Parathyroid adenoma (tissue), 2 donors: ENCODE data around the gene TKFC.

ENCODE experiments used
- H2AFZ ChIP-seq: fragments of 300-600 bp; sonication (generic); one replicate; pipeline ENCODE4 v1.7.0; 2017; ENCODE audit warnings: antibody characterized with exemption, mild to moderate bottlenecking
- H3K27ac ChIP-seq: fragments of 300-600 bp; sonication (generic); one replicate; pipeline ENCODE4 v1.7.0; 2017
- H3K27me3 ChIP-seq: fragments of 300-600 bp; sonication (generic); one replicate; pipeline ENCODE4 v1.7.0; 2017; ENCODE audit warnings: low read length; ENCODE audit not compliant: control insufficient read depth, insufficient read depth
- H3K36me3 ChIP-seq: fragments of 300-600 bp; sonication (generic); one replicate; pipeline ENCODE4 v1.7.0; 2017; ENCODE audit warnings: low read length; ENCODE audit not compliant: control insufficient read depth, insufficient read depth
- H3K4me1 ChIP-seq: fragments of 300-600 bp; sonication (generic); one replicate; pipeline ENCODE4 v1.7.0; 2017; ENCODE audit warnings: control low read depth
- H3K4me2 ChIP-seq: fragments of 300-600 bp; sonication (generic); one replicate; pipeline ENCODE4 v1.7.0; 2017; ENCODE audit warnings: low read length
- H3K4me3 ChIP-seq: fragments of 300-600 bp; sonication (generic); one replicate; pipeline ENCODE4 v1.7.0; 2017; ENCODE audit warnings: low read depth, low read length
- H3K79me2 ChIP-seq: fragments of 300-600 bp; sonication (generic); one replicate; pipeline ENCODE4 v1.7.0; 2017; ENCODE audit warnings: control low read depth
- H3K9ac ChIP-seq: fragments of 300-600 bp; sonication (generic); one replicate; pipeline ENCODE4 v1.7.0; 2017; ENCODE audit warnings: mild to moderate bottlenecking
- H3K9me3 ChIP-seq: fragments of 300-600 bp; sonication (generic); one replicate; pipeline ENCODE4 v1.7.0; 2017; ENCODE audit warnings: low read length; ENCODE audit not compliant: control insufficient read depth
- TF ChIP-seq, protein P1 (sequence below): fragments of 300-600 bp; sonication (generic); IDR thresholded peaks from one replicate; pipeline ENCODE4 v1.7.0; 2017; ENCODE audit warnings: antibody characterized with exemption, mild to moderate bottlenecking
- donor health status: primary hyperparathyroidism.

Gene TKFC

DNA sequence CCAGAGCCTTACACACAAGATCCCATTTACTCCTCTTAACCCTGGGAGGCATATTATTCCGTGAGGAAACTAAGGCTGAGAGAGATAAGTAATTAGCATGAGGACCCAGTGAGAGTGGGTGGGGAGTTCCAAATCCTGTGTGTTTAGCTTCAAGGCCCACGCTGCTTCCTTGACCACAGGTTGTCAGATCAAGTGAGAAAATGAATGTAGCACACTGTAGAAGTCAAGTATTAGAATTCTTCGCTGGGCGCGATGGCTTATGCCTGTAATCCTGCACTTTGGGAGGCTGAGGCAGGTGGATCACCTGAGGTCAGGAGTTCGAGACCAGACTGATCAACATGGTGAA, 24.8 kb downstream of the TKFC start:
- H3K4me3 ChIP-seq = no peak overlapping the region

DNA sequence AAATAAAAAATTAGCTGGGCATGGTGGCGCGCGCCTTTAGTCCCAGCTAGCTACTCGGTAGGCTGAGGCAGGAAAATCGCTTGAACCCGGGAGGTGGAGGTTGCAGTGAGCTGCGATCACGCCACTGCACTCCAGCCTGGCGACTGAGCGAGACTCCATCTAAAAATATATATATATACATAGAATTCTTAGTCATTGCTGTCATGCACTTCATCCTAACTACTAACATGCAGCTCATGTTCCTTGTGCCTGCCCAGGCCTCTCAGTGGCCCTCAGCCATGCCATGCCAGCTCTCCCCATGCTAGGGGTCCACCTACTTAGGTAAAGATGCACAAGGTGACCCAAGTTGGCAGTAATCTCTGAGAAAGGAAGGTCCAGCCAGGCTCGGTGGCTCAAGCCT, 25.5 kb downstream of the TKFC start:
- H3K36me3 ChIP-seq = no peaks in the 10 kb centered on the region
- no peaks in the 10 kb centered on the region for H3K9me3 ChIP-seq
- no peak overlapping the region for H3K4me2 ChIP-seq
- H3K9ac ChIP-seq = no peak overlapping the region
- no peaks in the 10 kb centered on the region for H3K27me3 ChIP-seq
- H3K79me2 ChIP-seq = no peaks in the 10 kb centered on the region
- TF ChIP-seq, protein P1, sequence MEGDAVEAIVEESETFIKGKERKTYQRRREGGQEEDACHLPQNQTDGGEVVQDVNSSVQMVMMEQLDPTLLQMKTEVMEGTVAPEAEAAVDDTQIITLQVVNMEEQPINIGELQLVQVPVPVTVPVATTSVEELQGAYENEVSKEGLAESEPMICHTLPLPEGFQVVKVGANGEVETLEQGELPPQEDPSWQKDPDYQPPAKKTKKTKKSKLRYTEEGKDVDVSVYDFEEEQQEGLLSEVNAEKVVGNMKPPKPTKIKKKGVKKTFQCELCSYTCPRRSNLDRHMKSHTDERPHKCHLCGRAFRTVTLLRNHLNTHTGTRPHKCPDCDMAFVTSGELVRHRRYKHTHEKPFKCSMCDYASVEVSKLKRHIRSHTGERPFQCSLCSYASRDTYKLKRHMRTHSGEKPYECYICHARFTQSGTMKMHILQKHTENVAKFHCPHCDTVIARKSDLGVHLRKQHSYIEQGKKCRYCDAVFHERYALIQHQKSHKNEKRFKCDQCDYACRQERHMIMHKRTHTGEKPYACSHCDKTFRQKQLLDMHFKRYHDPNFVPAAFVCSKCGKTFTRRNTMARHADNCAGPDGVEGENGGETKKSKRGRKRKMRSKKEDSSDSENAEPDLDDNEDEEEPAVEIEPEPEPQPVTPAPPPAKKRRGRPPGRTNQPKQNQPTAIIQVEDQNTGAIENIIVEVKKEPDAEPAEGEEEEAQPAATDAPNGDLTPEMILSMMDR = no peak
- H3K4me3 ChIP-seq = no peak overlapping the region
- no peak overlapping the region for H3K27ac ChIP-seq
- H3K4me1 ChIP-seq = no peaks in the 10 kb centered on the region
- no peak overlapping the region for H2AFZ ChIP-seq

More for the DNA sequence above, 24.8 kb downstream of the TKFC start:
- no peaks in the 10 kb centered on the region for H3K9me3 ChIP-seq
- H3K27ac ChIP-seq = no peak overlapping the region
- TF ChIP-seq, protein P1 = no peak
- peaks cover 2% of the 10 kb centered on the region for H3K4me1 ChIP-seq
- H3K9ac ChIP-seq = no peak overlapping the region
- no peak overlapping the region for H3K4me2 ChIP-seq
- H3K36me3 ChIP-seq = no peaks in the 10 kb centered on the region
- no peaks in the 10 kb centered on the region for H3K27me3 ChIP-seq
- H3K79me2 ChIP-seq = no peaks in the 10 kb centered on the region
- H2AFZ ChIP-seq = no peak overlapping the region

DNA sequence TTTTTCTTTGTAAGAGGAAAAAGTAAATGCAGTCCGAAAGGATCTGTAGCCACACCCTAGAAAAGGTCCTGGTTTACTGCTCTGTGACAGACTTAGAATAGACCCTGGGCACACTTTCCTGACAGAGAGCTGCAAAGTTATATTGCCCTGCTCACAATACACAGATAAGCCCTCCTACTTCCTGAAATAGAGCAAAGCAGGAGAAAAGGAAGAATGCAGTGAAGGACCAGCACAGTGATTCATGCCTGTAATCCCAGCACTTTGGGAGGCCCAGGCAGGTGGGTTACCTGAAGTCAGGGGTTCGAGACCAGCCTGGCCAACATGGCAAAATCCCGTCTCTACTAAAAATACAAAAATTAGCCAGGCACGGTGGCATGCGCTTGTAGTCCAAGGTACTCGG, 26.5 kb downstream of the TKFC start:
- H3K4me3 ChIP-seq = no peak overlapping the region
- no peak overlapping the region for H2AFZ ChIP-seq
- no peak overlapping the region for H3K9ac ChIP-seq
- H3K4me1 ChIP-seq = no peaks in the 10 kb centered on the region
- H3K4me2 ChIP-seq = peak overlapping the region; percentile 4
- no peaks in the 10 kb centered on the region for H3K79me2 ChIP-seq
- TF ChIP-seq, protein P1 = no peak
- no peaks in the 10 kb centered on the region for H3K27me3 ChIP-seq
- H3K9me3 ChIP-seq = no peaks in the 10 kb centered on the region
- no peaks in the 10 kb centered on the region for H3K36me3 ChIP-seq
- H3K27ac ChIP-seq = no peak overlapping the region

- Histone ChIP-seq H3K4me2 (peak overlapping the region; percentile 97), H3K4me3 (peak overlapping the region; percentile 90), H3K27ac (peak overlapping the region; percentile 99), H3K9me3 (no peaks in the 10 kb centered on the region), H3K27me3 (no peaks in the 10 kb centered on the region), H3K4me1 (no peaks in the 10 kb centered on the region), H3K79me2 (no peaks in the 10 kb centered on the region), H3K9ac (no peak overlapping the region), H3K36me3 (no peaks in the 10 kb centered on the region), H2AFZ (peak overlapping the region; percentile 91)
- TF ChIP-seq, protein P1 = no peak
These were observed 28.3 kb downstream of the TKFC start for GRCh38 chr11:61361237-61361740.

DNA sequence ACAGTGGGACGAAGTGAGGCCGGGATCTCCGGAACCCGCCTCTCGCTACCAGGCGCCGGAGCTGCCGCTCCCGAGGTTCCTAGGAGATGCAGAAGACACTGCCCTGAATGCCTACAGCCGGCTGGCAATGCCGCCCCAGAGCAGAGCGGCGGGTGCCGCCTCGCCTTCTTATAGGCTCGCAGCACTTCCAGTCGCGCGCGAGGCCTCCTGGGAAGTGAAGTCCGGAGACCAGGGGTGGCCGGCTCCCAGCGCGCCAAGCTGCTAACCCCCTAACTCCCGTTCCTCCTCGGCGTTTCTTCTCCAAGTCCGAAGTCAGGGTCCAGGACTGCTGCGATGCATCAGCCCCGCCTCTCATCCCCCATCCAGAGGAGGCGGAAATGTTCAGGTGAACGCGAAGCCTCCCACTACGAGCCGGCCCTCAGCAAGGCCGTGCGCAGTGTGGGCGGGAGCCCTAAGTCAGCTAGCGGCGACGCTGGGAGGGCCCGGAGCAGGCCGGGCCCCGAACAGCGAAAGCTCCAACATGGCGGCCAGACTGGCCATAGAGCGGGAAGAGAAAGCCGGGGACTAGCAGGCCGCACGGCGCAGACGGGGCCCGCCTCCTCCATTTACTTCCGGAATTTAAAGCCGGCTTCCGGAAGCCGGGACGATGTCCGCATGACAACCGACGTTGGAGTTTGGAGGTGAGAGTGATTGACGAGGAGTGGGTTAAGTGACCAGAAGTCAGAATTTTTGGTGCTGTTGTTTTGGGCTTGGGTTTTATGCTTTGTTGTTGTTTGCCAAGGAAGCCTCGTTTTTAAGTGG, 28.9 kb downstream of the TKFC start, which contains the start of the genes CYB561A3 and TMEM138:
TSS of gene CYB561A3 (minus strand) at position 142 of the 801 bp plus-strand sequence. CDS start 5,169 bp downstream, outside the sequence.
TSS of gene TMEM138 (plus strand) at position 634 of the 801 bp plus-strand sequence. CDS start 2,017 bp downstream, outside the sequence.
- Histone ChIP-seq H3K9me3 (no peaks in the 10 kb centered on the region), H3K4me1 (no peaks in the 10 kb centered on the region), H3K9ac (peak within 1 kb of the TSS; percentile 95), H3K27me3 (no peaks in the 10 kb centered on the region), H3K4me2 (peak within 1 kb of the TSS; percentile 97), H3K36me3 (no peaks in the 10 kb centered on the region), H2AFZ (peak within 1 kb of the TSS; percentile 91), H3K27ac (peak within 1 kb of the TSS; percentile 99), H3K4me3 (peak within 1 kb of the TSS; percentile 90), H3K79me2 (no peaks in the 10 kb centered on the region)
- TF ChIP-seq, protein P1 = no peak
